HG03108 (cell line): ENCODE measurements around the gene FOXK2.
"Not testable (repeated sequence)": the region's sequence is repeated elsewhere in the genome, so short reads cannot be mapped to it uniquely, and the experiment has no call there.

Experiments used
- ATAC-seq: cut with Tn5 transposase; IDR thresholded peaks from one replicate; pipeline ENCODE4 v1.9.1; 2021; ENCODE audit warnings: moderate library complexity; ENCODE audit not compliant: unreplicated experiment

Gene FOXK2

GRCh38 chr17:82561429-82562035 lies 42.0 kb downstream of the FOXK2 start:
- no peak for ATAC-seq

GRCh38 chr17:82562718-82563220 lies 43.2 kb downstream of the FOXK2 start:
- ATAC-seq, result not testable (repeated sequence)

GRCh38 chr17:82563318-82563717 lies 43.8 kb downstream of the FOXK2 start:
- ATAC-seq, result no peak

- not testable (repeated sequence) for ATAC-seq
Measured at GRCh38 chr17:82563745-82564144, 44.2 kb downstream of the FOXK2 start.

GRCh38 chr17:82564241-82564640 lies 44.7 kb downstream of the FOXK2 start:
- no peak for ATAC-seq

- ATAC-seq, result no peak
Measured at GRCh38 chr17:82565551-82565950, 46.0 kb downstream of the FOXK2 start.

GRCh38 chr17:82566129-82566960 lies 46.8 kb downstream of the FOXK2 start:
- no peak for ATAC-seq

GRCh38 chr17:82567286-82567685 lies 47.8 kb downstream of the FOXK2 start:
- ATAC-seq, result no peak

GRCh38 chr17:82568997-82569393 lies 49.5 kb downstream of the FOXK2 start:
- ATAC-seq, result no peak

- ATAC-seq, result no peak
Measured at GRCh38 chr17:82569621-82570020, 50.1 kb downstream of the FOXK2 start.

GRCh38 chr17:82570277-82570676 lies 50.7 kb downstream of the FOXK2 start:
- no peak for ATAC-seq

GRCh38 chr17:82571855-82572254 lies 52.3 kb downstream of the FOXK2 start:
- no peak for ATAC-seq

GRCh38 chr17:82574041-82574440 lies 54.5 kb downstream of the FOXK2 start:
- ATAC-seq, result no peak

GRCh38 chr17:82575581-82576221 lies 56.2 kb downstream of the FOXK2 start:
- ATAC-seq, result not testable (repeated sequence)

- ATAC-seq, result no peak
Measured at GRCh38 chr17:82577300-82577699, 57.8 kb downstream of the FOXK2 start.

GRCh38 chr17:82579969-82580368 lies 60.4 kb downstream of the FOXK2 start:
- not testable (repeated sequence) for ATAC-seq

GRCh38 chr17:82582213-82582612 lies 62.7 kb downstream of the FOXK2 start:
- no peak for ATAC-seq

GRCh38 chr17:82582709-82583108 lies 63.2 kb downstream of the FOXK2 start:
- no peak for ATAC-seq

GRCh38 chr17:82583720-82584234 lies 64.2 kb downstream of the FOXK2 start:
- no peak for ATAC-seq

- ATAC-seq, result not testable (repeated sequence)
Measured at GRCh38 chr17:82585935-82586575, 66.5 kb downstream of the FOXK2 start.
